SK-N-SH treated with all-trans-retinoic acid at 6 μM for 48 hours (cell line): ENCODE results near the gene PDE4B.

Source experiments
- ATAC-seq: fragments of 200-7000 bp; cut with Tn5 transposase; 3 replicates; pipeline ENCODE4 v1.9.1; 2020; ENCODE audit warnings: mild to moderate bottlenecking, moderate library complexity
- CREB5 ChIP-seq: fragments of 250-450 bp; sonication (Bioruptor Pico); IDR thresholded peaks from 2 replicates; pipeline ENCODE4 v1.5.1; 2020; ENCODE audit warnings: low read depth, mild to moderate bottlenecking, moderate library complexity
- CSDC2 ChIP-seq: fragments of 250-450 bp; sonication (Bioruptor Pico); IDR thresholded peaks from 2 replicates; pipeline ENCODE4 v1.5.0; 2020; ENCODE audit warnings: mild to moderate bottlenecking, moderate library complexity
- CSRNP3 ChIP-seq: fragments of 250-450 bp; sonication (Bioruptor Pico); IDR thresholded peaks from 2 replicates; pipeline ENCODE4 v1.5.1; 2021; ENCODE audit warnings: mild to moderate bottlenecking, moderate library complexity
- ESRRG ChIP-seq: fragments of 250-450 bp; sonication (Bioruptor Pico); IDR thresholded peaks from 2 replicates; pipeline ENCODE4 v1.6.1; 2021; ENCODE audit warnings: mild to moderate bottlenecking
- GLIS3 ChIP-seq: fragments of 250-450 bp; sonication (Bioruptor Pico); IDR thresholded peaks from 2 replicates; pipeline ENCODE4 v1.5.0; 2020; ENCODE audit warnings: mild to moderate bottlenecking, moderate library complexity
- OSR1 ChIP-seq: fragments of 250-450 bp; sonication (Bioruptor Pico); IDR thresholded peaks from 2 replicates; pipeline ENCODE4 v1.8.0; 2022; ENCODE audit warnings: moderate library complexity, mild to moderate bottlenecking, inconsistent platforms
- PATZ1 ChIP-seq: fragments of 250-450 bp; sonication (Bioruptor Pico); IDR thresholded peaks from 2 replicates; pipeline ENCODE4 v1.8.0; 2020; ENCODE audit warnings: mild to moderate bottlenecking, moderate library complexity, borderline replicate concordance
- POU6F1 ChIP-seq: fragments of 250-450 bp; sonication (Bioruptor Pico); IDR thresholded peaks from 2 replicates; pipeline ENCODE4 v1.8.0; 2021; ENCODE audit warnings: low read depth, mild to moderate bottlenecking, moderate library complexity, borderline replicate concordance
- PPARA ChIP-seq: fragments of 250-450 bp; sonication (Bioruptor Pico); IDR thresholded peaks from 2 replicates; pipeline ENCODE4 v1.5.0; 2020; ENCODE audit warnings: mild to moderate bottlenecking, borderline replicate concordance
- RARB ChIP-seq: fragments of 250-450 bp; sonication (Bioruptor Pico); IDR thresholded peaks from 2 replicates; pipeline ENCODE4 v1.8.0; 2021; ENCODE audit warnings: mild to moderate bottlenecking, moderate library complexity
- SNAI2 ChIP-seq: fragments of 250-450 bp; sonication (Bioruptor Pico); IDR thresholded peaks from 2 replicates; pipeline ENCODE4 v1.5.0; 2020; ENCODE audit warnings: mild to moderate bottlenecking, moderate library complexity
- TCF4 ChIP-seq: fragments of 250-450 bp; sonication (Bioruptor Pico); IDR thresholded peaks from 2 replicates; pipeline ENCODE4 v1.8.0; 2021; ENCODE audit warnings: mild to moderate bottlenecking, moderate library complexity, borderline replicate concordance
- TOX ChIP-seq: fragments of 250-450 bp; sonication (Bioruptor Pico); IDR thresholded peaks from 2 replicates; pipeline ENCODE4 v1.8.0; 2021; ENCODE audit warnings: mild to moderate bottlenecking, moderate library complexity, borderline replicate concordance
- TSHZ2 ChIP-seq: fragments of 250-450 bp; sonication (Bioruptor Pico); IDR thresholded peaks from 2 replicates; pipeline ENCODE4 v1.5.0; 2020; ENCODE audit warnings: mild to moderate bottlenecking, moderate library complexity
- ZC3H10 ChIP-seq: fragments of 250-450 bp; sonication (Bioruptor Pico); IDR thresholded peaks from 2 replicates; pipeline ENCODE4 v1.5.1; 2021; ENCODE audit warnings: mild to moderate bottlenecking, moderate library complexity
- ZFP3 ChIP-seq: fragments of 250-450 bp; sonication (Bioruptor Pico); IDR thresholded peaks from 2 replicates; pipeline ENCODE4 v1.5.0; 2020; ENCODE audit warnings: mild to moderate bottlenecking, moderate library complexity
- ZNF565 ChIP-seq: fragments of 450-650 bp; formaldehyde crosslinking; conservative IDR thresholded peaks from 2 replicates; pipeline ENCODE4 v1.5.0; 2020; ENCODE audit warnings: low read depth, mild to moderate bottlenecking, moderate library complexity
- ZNF70 ChIP-seq: fragments of 450-650 bp; formaldehyde crosslinking; IDR thresholded peaks from 2 replicates; pipeline ENCODE4 v1.5.0; 2020; ENCODE audit warnings: mild to moderate bottlenecking, moderate library complexity
- ZNF8 ChIP-seq: fragments of 450-650 bp; formaldehyde crosslinking; IDR thresholded peaks from 2 replicates; pipeline ENCODE4 v1.5.0; 2020; ENCODE audit warnings: mild to moderate bottlenecking, moderate library complexity

Gene PDE4B

GRCh38 chr1:66166753-66167152 is 374.1 kb downstream of the PDE4B start:
- ATAC-seq, result no peak
- TF ChIP-seq CREB5 (CRISPR knock-in tag), result no peak
- no peak for TF ChIP-seq CSDC2 (CRISPR knock-in tag)
- TF ChIP-seq GLIS3, result no peak
- TF ChIP-seq TCF4 (CRISPR knock-in tag), result no peak
- TF ChIP-seq POU6F1 (CRISPR knock-in tag), result no peak
- no peak for TF ChIP-seq ZNF8 (CRISPR knock-in tag)
- no peak for TF ChIP-seq ZNF565 (CRISPR knock-in tag)
- TF ChIP-seq ZFP3, result no peak
- TF ChIP-seq TSHZ2 (CRISPR knock-in tag), result no peak
- TF ChIP-seq PATZ1 (CRISPR knock-in tag), result no peak
- TF ChIP-seq OSR1 (CRISPR knock-in tag), result no peak
- TF ChIP-seq RARB (CRISPR knock-in tag), result no peak
- no peak for TF ChIP-seq TOX (CRISPR knock-in tag)
- TF ChIP-seq PPARA, result no peak
- no peak for TF ChIP-seq CSRNP3 (CRISPR knock-in tag)
- TF ChIP-seq ESRRG (CRISPR knock-in tag), result no peak
- no peak for TF ChIP-seq ZC3H10 (CRISPR knock-in tag)

- ATAC-seq, result no peak
- TF ChIP-seq ZNF70 (CRISPR knock-in tag) (no peak), SNAI2 (CRISPR knock-in tag) (no peak), ZFP3 (no peak), PATZ1 (CRISPR knock-in tag) (no peak), POU6F1 (CRISPR knock-in tag) (no peak), RARB (CRISPR knock-in tag) (no peak), PPARA (no peak), ZNF8 (CRISPR knock-in tag) (no peak), CREB5 (CRISPR knock-in tag) (no peak)
Measured at GRCh38 chr1:66167267-66167666, 374.6 kb downstream of the PDE4B start.
